HepG2 (cell line): ENCODE results near the gene MSI2. TPM values are rescaled to one million over a fixed set of nuclear protein-coding genes. Genes with fewer than 3 reads are reported as not detected.

ENCODE experiments used
- ATAC-seq: fragments of 200-7000 bp; cut with Tn5 transposase; 3 replicates; pipeline ENCODE4 v1.9.1; 2020; ENCODE audit warnings: mild to moderate bottlenecking, moderate library complexity
- BruUV-seq: library from RNA; stranded (reverse); fragments of 400-500 nt; replicated peaks from 2 replicates; lab custom pipeline; 2021; lab: Mats Ljungman, UMichigan
- CTCF ChIA-PET: fragments of 300-600 bp; formaldehyde crosslinking; extraction: SDS; loops from one replicate; lab custom pipeline; 2021; ENCODE audit warnings: low total read pairs, inconsistent platforms, low intra/inter-chr PET ratio; lab: Yijun Ruan, JAX
- POLR2A ChIA-PET: fragments of 350-600 bp; sonication (Branson Sonifier 250); formaldehyde crosslinking; loops from one replicate; lab custom pipeline; 2020; ENCODE audit warnings: antibody characterized with exemption, inconsistent platforms; lab: Yijun Ruan, JAX
- DNase-seq: peaks from one replicate; pipeline ENCODE4 v3.0.0-alpha.2; 2015; ENCODE audit warnings: low spot score
- FAIRE-seq: peaks from 3 replicates; lab custom pipeline; 2011; peaks lifted over from hg19 to GRCh38; lab: Jason Lieb, UNC
- H2AFZ ChIP-seq: one replicate; pipeline ENCODE4 v1.6.1; 2011; ENCODE audit warnings: low read length, inconsistent platforms
- H3K27ac ChIP-seq: fragments of 300-600 bp; 3 replicates; pipeline ENCODE4 v1.8.0; 2011; ENCODE audit warnings: mixed run types, mild to moderate bottlenecking, mixed read lengths, low read length, inconsistent platforms; ENCODE audit not compliant: insufficient read depth; ENCODE audit errors: extremely low read length
- H3K27me3 ChIP-seq, 2 experiments: fragments of 200-600 bp in 1 of 2; 2 replicates in 1 of 2; 3 replicates in 1 of 2; pipeline versions ENCODE4 v1.6.0 to v1.8.0; 2011; ENCODE audit warnings: low read length in 2 of 2, mild to moderate bottlenecking in 2 of 2, moderate library complexity in 2 of 2, inconsistent platforms in 1 of 2; ENCODE audit not compliant: insufficient read depth in 2 of 2, control insufficient read depth in 1 of 2
- H3K36me3 ChIP-seq, 2 experiments: fragments of 200-600 bp in 1 of 2; replicated peaks in 1 of 2; 2 replicates in 1 of 2; 3 replicates in 1 of 2; pipeline versions ENCODE4 v1.5.1 to v1.8.0; 2011; ENCODE audit warnings: low read length in 2 of 2, inconsistent platforms in 1 of 2; ENCODE audit not compliant: insufficient read depth in 2 of 2, control insufficient read depth in 1 of 2
- H3K4me1 ChIP-seq: 2 replicates; pipeline ENCODE4 v1.5.1; 2012; ENCODE audit warnings: low read length, inconsistent platforms; ENCODE audit not compliant: insufficient read depth
- H3K4me2 ChIP-seq: 2 replicates; pipeline ENCODE4 v1.6.0; 2011; ENCODE audit warnings: low read depth, low read length, inconsistent platforms
- H3K4me3 ChIP-seq, 3 experiments: fragments of 200-600 bp in 1 of 3; sonication (generic), shearing (Covaris generic) in 1 of 3; replicated peaks in 1 of 3; 2 replicates each; pipeline ENCODE4 v1.5.1; 2011 to 2016; ENCODE audit warnings: low read length in 3 of 3, inconsistent platforms in 2 of 3, low read depth in 2 of 3, mild to moderate bottlenecking in 2 of 3, control low read depth in 1 of 3, mixed read lengths in 1 of 3; ENCODE audit not compliant: insufficient read depth in 1 of 3
- H3K79me2 ChIP-seq: one replicate; pipeline ENCODE4 v1.6.1; 2011; ENCODE audit warnings: low read length, inconsistent platforms; ENCODE audit not compliant: insufficient read depth
- H3K9ac ChIP-seq: 2 replicates; pipeline ENCODE4 v1.6.0; 2011; ENCODE audit warnings: mild to moderate bottlenecking, low read depth, low read length, inconsistent platforms; ENCODE audit not compliant: insufficient read depth
- H3K9me3 ChIP-seq: 2 replicates; pipeline ENCODE4 v1.5.1; 2012; ENCODE audit warnings: mild to moderate bottlenecking, low read length
- H4K20me1 ChIP-seq: 2 replicates; pipeline ENCODE4 v1.6.0; 2011; ENCODE audit warnings: inconsistent platforms, mild to moderate bottlenecking, low read length, moderate library complexity; ENCODE audit not compliant: insufficient read depth
- HMG20B ChIP-seq: conservative IDR thresholded peaks from 2 replicates; pipeline ENCODE4 v1.6.1; 2016; ENCODE audit warnings: missing genetic modification reagents, missing compliant biosample characterization
- KLF16 ChIP-seq, 2 experiments: sonication (generic) in 1 of 2; formaldehyde crosslinking in 1 of 2; IDR thresholded peaks; 2 replicates each; pipeline versions ENCODE4 v1.6.1 to v1.8.0; 2016 to 2023; ENCODE audit warnings: missing genetic modification reagents in 2 of 2, missing compliant biosample characterization in 1 of 2
- SMAD1 ChIP-seq: sonication (generic); formaldehyde crosslinking; IDR thresholded peaks from 2 replicates; pipeline ENCODE4 v1.4.0; 2020; ENCODE audit warnings: missing genetic modification reagents, low read depth, mild to moderate bottlenecking, borderline replicate concordance
- ZBTB40 ChIP-seq, 2 experiments: fragments of 450-650 bp in 1 of 2; sonication (generic) in 1 of 2; formaldehyde crosslinking in 1 of 2; IDR thresholded peaks; 2 replicates each; pipeline versions ENCODE4 v1.6.1 to v1.8.0; 2016 to 2022; ENCODE audit warnings: antibody characterized with exemption in 1 of 2, mild to moderate bottlenecking in 1 of 2, missing genetic modification reagents in 1 of 2
- ZNF546 ChIP-seq: sonication (generic); formaldehyde crosslinking; conservative IDR thresholded peaks from 2 replicates; pipeline ENCODE4 v1.8.1; 2023; ENCODE audit warnings: mild to moderate bottlenecking, missing genetic modification reagents
- ZNF614 ChIP-seq: IDR thresholded peaks from 2 replicates; pipeline ENCODE4 v1.6.1; 2018; ENCODE audit warnings: missing biosample characterization, missing genetic modification reagents, inconsistent platforms, borderline replicate concordance
- ZNF773 ChIP-seq: sonication (generic); formaldehyde crosslinking; IDR thresholded peaks from 2 replicates; pipeline ENCODE4 v1.4.0; 2020; ENCODE audit warnings: missing genetic modification reagents, borderline replicate concordance
- ZNF781 ChIP-seq: sonication (generic); formaldehyde crosslinking; IDR thresholded peaks from 2 replicates; pipeline ENCODE4 v1.5.1; 2020; ENCODE audit warnings: borderline replicate concordance, mild to moderate bottlenecking, missing genetic modification reagents; ENCODE audit errors: not compliant biosample characterization
- WGBS: methylation state at CpG from one replicate; pipeline ENCODE4 v1.1.6; 2017; ENCODE audit warnings: low lambda C conversion rate; 5-methylcytosine and 5-hydroxymethylcytosine counted together
- in situ Hi-C: cut with HindIII; loops from 2 replicates; pipeline ENCODE4 v1.10.0; 2017; ENCODE audit warnings: low pct_unique_long_range_greater_than_20kb; ENCODE audit not compliant: extremely low pct_ligation_motif_present
- intact Hi-C: fragments of 100-400 bp; cut with micrococcal nuclease; formaldehyde crosslinking; loops from one replicate; pipeline ENCODE4 v1.10.0; 2022; ENCODE audit not compliant: unreplicated experiment
- polyA plus RNA-seq, 8 experiments: library from polyadenylated mRNA; depleted of rRNA in 3 of 8; stranded (reverse) in 7 of 8; unstranded in 1 of 8; fragments of >200 nt; fragmentation: Illumina TruSeq in 4 of 8; extraction: Trizol in 4 of 8; gene quantifications; 2 replicates each; pipeline versions ENCODE4 v1.2.1 to v1.2.3, GENCODE V29; 2011 to 2016; ENCODE audit warnings: low read depth in 4 of 8, missing spikeins in 1 of 8, mixed read lengths in 1 of 8; ENCODE audit not compliant: insufficient read depth in 1 of 8
- total RNA-seq, 5 experiments: library from RNA; depleted of rRNA; stranded (reverse); fragments of >200 nt; fragmentation: Illumina TruSeq; extraction: Trizol; gene quantifications; 2 replicates each; pipeline ENCODE4 v1.2.3, GENCODE V29; 2016; ENCODE audit warnings: low read depth in 1 of 5

MSI2 gene
- total and polyA plus RNA-seq, 2 of the 13 experiments (the other 11 are each of a cell fraction or from before 2014, with no cell fraction given): 77.5 to 78.4 TPM

- TF ChIP-seq ZNF614 (CRISPR knock-in tag) (no peak), SMAD1 (CRISPR knock-in tag) (no peak), KLF16 (CRISPR knock-in tag; IDR thresholded peaks at IDR 0.05) (no peak)
Measured at GRCh38 chr17:57587193-57587969, 331.1 kb downstream of the MSI2 start (continued).

GRCh38 chr17:57588086-57588485 is 331.8 kb downstream of the MSI2 start:
- 97% methylated on average over 5 of the region's 5 CpGs for WGBS
- BruUV-seq: no TSS peak
- Histone ChIP-seq H3K4me1 (peaks cover 30% of the 10 kb centered on the region), H3K27ac (no peak overlapping the region), H3K4me3 (no peak overlapping the region), H3K4me2 (no peak overlapping the region), H2AFZ (no peak overlapping the region), H3K79me2 (peaks cover under 1% of the 10 kb centered on the region), H3K36me3 (peaks cover 13 to 29% of the 10 kb centered on the region in 2 experiments; a peak in 4 of 5 replicates), H3K9ac (no peak overlapping the region), H3K9me3 (no peaks in the 10 kb centered on the region), H4K20me1 (no peaks in the 10 kb centered on the region), H3K27me3 (no peaks in the 10 kb centered on the region)
- no peak for TF ChIP-seq ZBTB40 (IDR thresholded peaks at IDR 0.05)
- TF ChIP-seq ZBTB40 (CRISPR knock-in tag; IDR thresholded peaks at IDR 0.05): no peak
- TF ChIP-seq ZNF546 (CRISPR knock-in tag): no peak
- TF ChIP-seq HMG20B (CRISPR knock-in tag): no peak
- TF ChIP-seq ZNF781: no peak
- TF ChIP-seq ZNF773 (CRISPR knock-in tag): no peak
- CTCF ChIA-PET: no interaction called here
- POLR2A ChIA-PET: interaction anchor here (1.4 kb wide), 1 partner anchor 27 kb away, joined by 3 read pairs; no protein-coding TSS in a partner anchor
- intact Hi-C loops (no loop called here), in situ Hi-C loops (no loop called here)
- no peak for ATAC-seq
- no peak for DNase-seq
- FAIRE-seq: no peak
